DMS153 treated with DMSO at 0.1 percent for 48 hours (cell line): ENCODE results near the gene RASGRP2.

Experiments used
- DNase-seq: peaks from one replicate; lab custom pipeline; 2025; ENCODE audit not compliant: unreplicated experiment; lab: John Stamatoyannopoulos, UW

The RASGRP2 gene

DNA sequence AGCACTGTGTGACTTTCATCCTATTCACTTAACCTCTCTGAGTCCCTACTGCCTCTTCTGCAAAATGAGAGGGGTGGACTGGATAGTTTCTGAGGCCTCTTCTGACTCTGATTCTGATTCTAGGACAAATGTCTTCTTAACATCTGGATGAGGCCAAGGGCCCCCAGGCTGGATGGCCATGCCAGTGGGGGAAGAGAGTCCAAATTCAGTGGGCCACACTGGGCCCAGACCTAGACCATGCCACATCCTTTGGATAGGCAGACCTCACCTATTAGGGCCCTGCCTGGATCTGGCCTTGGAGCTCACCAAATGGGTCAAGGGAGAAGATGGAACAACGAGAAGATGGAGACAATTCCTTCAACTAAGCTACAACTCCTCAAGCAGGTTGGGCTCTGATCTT, 45.5 kb downstream of the RASGRP2 start:
- DNase-seq, result no peak

DNA sequence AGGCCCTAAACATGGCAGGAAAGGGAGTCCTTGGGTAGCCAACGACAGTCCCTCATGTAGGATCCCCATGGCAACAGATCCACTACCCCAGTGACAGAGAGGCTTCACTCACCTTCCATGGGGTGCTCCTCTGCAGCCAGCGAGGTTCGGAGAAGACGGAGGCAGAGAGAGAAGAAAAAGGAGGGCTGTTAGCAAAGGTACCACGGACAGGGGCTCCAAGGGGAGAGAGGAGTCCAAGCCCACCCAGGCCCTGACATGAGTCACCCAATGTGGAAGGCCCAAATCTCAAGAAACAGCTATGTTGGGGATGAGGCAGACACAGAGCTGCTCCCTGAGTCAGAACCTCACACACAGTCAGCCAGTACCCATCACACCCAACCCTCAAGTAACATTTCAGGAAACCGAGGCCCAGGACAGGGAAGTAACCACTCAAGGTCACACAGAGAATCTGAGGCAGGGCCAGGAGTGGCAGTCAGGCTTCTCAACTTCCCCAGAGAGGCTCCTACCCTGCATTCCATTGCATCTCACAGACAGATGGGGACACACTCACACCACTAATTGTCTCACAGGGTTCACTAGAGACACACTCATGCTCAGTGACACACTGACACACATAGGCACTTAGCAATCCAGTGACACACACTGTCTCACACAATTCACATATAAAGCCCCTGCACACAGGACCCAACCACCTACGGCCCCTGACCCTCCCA, 46.1 kb downstream of the RASGRP2 start:
- no peak for DNase-seq

DNA sequence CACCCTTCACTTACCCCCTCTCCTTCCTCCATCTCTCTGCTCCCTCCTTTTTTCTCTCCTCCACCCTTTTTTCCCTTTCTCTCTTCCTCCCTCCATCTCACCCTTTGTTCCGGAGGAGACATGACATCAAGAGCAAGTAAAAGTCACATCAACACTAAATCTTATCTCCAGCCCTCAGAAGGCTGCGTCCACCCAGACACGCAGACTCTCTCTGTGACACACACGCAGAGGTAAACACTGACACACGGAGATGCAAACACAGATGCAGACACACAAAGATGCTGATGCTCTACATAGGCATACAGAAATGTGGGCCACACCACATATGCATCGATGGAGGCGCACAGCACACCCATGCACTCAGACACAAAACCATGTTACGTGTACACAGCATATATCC, 47.9 kb downstream of the RASGRP2 start:
- no peak for DNase-seq

DNA sequence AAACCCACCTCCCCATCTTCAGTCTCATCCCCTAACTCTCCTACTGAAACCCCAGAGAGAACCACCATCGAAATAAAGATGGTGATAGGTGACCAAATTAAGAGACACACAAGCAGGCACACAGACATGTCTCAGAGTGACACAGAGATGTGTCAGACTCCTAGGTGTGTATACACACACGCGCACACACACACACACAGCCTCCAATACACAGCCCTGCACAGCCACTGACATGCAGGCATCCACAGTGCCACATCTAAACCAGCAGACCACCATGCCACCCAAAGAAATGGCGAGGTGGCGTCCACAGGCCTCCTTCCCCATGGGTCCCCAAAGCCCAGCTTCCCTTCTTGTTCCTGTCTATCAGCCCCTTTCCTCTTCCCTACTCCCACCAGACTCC, 48.4 kb downstream of the RASGRP2 start:
- no peak for DNase-seq

DNA sequence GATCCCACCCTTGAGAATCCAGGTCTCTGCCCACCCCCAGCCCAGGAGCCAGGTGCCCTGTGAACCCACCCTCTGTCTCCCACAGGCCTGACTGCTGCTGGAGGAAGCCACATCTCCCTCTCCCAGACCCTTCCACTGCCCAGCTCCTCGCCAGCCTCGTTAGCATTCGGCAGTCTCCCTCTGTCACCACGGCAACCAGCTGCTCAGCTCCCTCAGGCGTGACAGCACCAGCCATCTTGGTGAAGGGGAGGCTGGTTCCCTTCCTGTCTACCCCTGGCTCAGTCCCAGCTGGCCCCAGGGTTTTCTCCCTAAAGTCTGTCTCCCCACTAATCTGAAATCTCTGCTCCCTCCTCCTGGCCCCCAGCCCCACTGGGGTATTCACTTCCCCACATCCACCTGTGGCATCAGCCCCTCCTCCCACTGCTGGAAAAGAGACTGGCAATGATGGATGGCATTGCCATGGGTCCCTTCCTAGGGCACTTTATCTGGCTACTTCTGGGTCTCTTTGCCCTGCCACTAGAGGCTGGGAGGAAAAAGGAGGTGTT, 49.0 kb downstream of the RASGRP2 start:
- peak; percentile 11 for DNase-seq

DNA sequence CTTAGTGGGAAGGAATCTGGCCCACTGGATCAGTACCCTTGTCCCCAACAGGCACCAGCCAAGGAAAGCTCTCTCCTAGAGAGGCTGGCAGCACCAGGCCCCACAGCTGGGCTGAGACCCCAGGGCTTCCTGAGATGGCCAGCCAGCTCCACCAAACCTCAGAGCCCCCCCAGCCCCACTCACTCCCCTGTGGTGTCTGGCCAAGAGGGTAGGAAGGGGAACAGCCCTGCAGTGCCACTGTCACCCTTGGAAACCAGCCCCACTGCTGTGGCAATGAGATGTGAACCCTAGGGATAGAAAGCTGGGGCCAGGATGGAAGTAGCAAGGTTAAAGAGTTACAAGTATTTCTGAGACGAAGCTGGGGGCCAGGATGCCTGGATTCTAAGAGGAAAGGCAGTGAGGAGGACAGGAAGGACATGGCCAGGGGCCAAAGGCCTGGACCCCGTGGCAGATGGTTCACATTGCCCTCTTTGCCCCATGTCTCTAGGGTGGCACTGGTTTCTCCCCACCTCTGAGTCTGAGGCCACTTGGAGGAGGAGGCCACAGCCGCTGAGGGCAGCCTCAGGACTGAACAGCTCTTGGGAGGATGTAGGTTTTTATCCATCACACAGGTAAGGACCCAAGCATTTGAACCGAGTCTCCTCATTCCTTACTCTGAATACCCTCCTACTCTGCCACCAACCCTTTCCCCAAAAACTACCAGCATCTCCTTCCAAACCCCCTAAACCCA, 49.8 kb downstream of the RASGRP2 start:
- no peak for DNase-seq

DNA sequence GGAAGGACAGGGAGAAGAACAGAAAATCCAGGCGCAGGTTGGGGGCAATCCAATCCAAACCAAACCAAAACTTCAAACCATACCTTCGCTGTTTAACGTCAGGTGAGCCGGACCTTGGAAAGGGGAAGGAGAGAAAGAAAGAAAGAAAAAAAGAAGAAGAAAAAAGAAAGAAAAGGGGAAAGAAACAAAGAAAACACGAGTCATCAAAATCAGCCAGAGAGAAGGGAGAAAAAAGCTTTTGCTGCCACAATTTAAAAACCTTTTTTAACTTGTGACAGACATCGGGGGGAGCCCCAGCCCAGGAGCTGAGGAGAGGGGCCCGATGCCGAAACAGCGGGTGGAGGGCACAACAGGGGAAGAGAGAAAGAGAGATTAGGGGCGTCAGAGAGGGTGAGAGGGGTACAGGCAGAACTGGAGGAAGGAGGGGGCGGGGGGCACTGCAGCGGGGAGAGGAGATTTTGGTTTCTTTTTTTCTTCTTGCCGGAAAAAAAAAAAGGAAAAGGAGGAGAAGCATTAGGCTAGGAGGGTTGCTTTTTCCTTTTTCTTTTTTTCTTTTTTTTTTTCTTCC, 51.1 kb downstream of the RASGRP2 start:
- DNase-seq, result no peak

DNA sequence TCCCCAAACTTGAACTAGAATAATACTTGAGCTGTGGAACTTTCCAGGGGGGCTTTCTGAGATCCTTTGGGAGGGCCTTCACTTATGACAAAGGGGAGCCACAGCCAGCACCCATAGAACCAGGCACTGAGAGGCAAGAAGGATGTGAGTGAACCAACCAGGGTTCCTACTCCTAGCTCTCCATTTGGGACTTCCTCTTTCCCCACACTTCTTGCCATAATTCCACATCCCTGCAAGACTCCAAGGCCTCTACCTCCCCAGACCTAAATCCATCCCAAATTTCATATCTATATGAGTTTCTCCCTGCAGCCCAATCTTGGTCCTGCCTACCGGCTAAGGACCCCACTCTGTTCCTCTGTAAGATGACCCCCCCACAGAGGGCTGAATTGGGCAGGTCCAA, 52.4 kb downstream of the RASGRP2 start:
- DNase-seq, result no peak

DNA sequence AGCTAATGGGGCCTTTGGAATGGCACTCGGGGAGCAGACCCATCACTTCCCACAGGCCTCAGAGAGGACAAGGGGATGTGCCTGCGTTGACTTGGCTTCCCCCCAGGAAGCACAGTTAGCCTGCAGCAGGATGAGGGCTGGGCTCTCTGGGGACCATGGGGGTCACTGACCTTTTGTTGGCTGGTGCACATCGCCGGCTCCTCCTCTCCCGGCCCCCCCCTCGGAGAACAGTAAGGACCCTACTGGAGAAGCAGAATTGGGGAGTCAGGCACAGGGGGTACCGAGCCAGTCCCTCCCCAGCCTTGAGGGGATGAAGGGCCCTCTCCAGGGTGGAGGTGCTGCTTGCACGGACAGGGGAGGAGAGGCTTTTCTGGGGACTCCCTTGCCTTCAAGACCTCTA, 53.7 kb downstream of the RASGRP2 start:
- no peak for DNase-seq

DNA sequence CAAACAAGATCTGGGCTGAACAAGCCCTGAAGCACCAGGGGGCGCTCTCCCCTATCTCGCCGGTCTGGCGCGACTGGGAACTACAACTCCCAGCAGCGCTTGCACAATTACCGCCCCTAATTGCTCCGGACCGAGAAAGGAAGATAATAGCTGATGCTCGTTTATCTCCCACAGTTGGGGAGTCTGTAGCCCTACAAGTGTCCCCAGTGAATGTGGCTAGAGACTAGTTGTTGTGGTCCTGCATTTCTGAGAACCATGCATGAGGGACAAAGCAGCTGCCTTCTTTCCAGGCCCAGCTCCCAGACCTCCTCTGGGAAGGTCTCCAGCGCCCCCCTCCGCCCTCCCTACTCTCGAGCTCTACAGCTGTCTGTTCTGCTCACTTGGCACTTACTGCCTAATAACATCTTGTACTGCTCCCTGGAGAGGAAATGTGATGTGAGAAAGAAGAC, 55.4 kb downstream of the RASGRP2 start:
- DNase-seq, result peak; percentile 86

DNA sequence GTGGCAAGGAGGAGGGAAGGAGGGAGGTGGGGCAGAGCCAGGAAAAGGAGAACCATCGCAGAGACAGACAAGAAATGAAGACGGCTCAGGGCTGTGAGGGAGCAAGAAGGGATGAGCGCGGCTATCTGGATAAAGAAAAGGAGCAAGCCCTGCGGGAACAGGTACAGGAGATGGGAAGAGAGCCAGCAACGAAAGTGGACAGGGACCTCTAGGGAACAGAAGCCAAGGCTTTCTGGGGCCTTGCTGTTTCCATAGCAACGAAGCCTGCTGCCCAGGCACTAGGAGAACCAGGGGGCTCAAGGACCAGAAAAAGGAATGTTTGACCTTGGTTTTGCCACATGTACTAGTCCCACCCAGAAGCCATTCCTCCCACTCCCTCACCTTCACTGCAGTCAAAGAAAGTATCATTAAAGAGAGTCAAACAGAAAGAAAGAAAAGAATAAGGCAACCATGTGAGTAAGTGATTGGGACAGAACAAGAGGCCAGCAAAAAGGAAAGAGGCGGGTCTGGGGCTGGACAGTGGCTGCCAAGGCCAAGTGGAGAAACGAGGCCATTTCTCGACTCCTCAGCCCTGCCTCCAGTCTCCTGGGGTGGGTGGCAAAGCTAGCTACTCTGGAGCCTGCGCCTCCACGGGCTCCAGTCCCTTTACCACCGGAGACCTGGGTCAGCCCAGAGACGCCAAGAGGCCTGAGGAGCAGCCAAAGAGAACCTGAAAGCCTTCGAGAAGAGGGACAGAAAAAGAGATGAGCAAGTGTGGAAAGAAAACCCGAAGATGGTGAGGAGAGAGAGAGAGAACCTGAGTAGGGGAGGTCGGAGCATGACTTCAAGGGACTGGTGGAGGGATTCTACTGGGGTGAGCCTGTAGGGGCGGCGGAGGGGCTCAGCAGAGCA, 56.1 kb downstream of the RASGRP2 start:
- no peak for DNase-seq

DNA sequence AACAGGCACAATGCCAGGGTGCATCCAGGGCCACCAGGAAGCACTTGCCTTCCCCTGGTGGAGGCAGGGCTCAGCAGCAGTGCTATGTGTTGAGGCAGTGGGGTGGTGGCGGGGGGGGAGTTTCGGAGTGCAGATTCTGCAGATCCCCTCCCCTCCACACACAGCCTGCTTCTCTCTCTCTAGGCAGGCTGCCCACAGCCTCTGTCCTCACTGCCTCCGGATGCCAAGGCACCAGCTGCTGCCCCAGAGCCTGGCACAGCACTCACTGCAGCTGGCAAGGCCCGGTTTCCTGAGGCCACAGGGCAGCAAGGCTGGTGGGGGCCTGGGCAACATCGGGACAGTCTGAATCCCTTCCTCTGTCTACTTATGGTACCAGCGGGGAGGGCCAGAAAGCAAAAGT, 56.7 kb downstream of the RASGRP2 start:
- no peak for DNase-seq

DNA sequence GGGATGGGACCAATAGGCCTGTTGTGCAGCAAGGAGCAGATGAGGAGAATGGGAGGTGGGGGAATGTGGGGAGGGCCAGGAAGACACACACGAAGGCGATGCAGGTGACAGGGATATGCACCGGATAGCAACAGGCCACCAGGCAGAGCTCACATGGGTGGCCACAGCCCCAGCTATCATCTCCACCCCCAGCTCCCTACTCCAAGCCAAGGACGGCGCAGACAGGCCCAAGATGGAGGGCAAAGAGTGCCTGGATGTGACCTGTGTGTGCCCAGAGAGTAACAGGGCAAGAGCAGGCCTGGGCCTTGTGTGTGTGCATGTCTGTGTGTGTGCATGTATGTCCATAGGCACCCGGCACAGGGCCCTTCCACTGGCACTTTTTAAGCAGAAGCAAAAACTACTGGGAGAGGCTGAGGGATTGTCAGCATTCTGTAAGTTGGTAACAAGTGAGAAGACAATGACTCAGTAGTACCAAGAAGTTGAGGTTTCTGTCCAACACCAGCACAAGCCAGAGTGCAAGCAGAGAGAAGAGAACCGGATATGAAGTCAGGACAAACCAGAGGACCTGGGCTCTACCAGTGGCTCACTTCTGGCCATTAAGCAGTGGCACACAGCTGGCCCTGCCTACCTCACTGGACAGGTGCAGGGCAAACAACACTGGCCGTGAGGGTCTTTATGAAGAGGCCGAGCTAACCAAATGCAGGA, 57.3 kb downstream of the RASGRP2 start:
- DNase-seq, result no peak

DNA sequence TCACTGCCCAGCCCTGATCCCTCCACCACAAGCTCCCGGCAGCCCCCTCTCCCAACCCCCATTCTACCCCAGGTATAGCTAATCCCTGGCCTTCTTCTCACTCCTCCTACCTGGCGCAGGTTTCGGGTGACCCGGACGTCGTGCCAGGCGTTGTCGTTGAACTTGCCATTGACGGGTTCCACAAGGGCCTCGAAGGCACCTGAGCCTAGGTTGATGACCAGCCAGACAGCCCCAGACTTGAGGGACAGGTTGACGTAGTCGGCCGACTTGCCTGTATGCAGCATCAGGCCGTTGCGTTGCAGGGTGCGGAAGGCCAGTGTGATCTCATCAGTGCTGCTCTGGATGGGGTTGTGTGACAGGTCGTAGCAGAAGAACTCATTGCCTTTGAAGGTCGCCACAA, 58.4 kb downstream of the RASGRP2 start:
- no peak for DNase-seq

DNA sequence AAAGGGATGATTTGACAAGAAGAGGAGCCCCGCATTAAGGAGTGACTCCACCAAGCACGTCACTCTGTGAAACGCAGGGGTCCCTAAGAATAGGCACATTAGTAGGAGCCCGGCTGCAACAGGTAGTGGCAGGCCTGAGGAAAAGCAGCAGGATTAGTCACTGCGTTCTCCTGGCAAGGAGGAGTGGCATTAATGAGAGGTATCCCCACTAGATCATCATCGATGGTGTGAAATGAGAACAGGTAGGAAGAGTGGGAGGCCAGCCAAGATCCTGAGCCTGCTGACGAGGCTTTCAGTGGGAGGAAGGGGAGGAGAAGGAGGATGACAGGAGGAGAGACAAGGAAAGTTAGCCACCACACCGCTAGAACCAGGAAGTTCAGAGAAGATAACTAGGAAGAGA, 59.6 kb downstream of the RASGRP2 start:
- DNase-seq, result no peak

DNA sequence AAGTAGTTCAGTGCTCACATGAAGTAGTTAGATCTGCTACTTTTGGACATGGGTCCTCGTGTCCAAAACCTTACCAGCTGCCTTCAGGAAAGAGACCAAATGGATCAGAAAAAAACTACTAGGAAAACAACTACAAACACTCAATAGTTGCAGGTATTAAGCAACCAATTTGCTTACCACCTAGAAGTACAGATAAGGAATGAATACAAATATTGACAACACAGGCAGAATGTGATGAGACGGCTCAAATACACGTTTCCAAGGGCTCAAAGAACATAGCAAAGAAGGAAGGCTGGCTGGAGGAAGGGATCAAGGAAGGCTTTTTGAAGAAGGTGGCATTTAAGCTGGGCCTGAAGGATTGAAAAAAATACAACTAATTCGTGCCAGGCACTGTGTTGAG, 62.8 kb downstream of the RASGRP2 start:
- no peak for DNase-seq

DNA sequence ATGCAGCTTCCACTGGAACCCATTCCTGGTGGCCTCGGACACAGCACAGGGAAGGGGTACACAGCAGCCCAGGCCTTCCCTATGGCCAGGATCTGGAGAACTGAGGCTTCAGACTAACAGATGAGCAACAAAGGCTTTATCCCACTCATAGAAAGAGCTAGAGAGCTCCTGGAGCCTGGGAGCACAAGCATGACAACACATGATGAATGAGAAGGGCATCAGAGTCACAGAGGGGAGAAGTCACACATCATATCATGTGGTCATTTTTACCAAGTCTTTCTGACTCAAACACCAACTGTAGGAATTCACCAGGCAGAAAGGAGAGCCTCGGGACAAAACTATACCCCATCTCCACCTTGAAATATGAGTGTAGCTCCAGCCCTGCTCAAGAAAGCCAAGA, 64.1 kb downstream of the RASGRP2 start:
- no peak for DNase-seq

DNA sequence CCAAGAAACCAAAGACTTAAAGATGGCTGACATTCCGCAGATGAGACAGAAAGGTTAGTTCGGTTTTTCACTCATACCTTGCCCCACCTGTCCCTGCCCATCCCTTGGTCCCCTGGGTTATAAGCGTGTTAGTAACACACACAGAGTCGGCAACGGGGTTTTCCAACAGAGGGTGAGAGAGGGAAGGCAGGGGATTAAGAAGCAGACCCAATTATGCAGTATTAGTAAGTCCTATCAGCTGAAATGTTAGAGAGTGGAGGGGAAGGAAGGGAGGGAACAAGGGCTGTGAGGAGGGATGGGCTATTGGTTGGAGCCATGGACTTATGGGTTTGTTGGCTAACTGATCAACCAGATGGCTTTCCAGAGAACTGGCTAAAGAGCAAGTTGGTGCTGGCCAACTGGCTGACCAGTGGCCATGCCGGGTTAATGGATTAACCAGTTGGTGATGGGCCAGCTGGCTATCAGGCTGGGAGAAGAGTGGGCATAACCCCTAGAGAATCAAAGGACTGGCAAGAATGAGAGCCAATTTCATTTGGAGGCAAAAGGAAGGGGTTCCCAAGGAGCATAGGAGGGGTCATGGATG, 66.4 kb downstream of the RASGRP2 start:
- no peak for DNase-seq
